HL-60 (cell line): ENCODE results near the gene SAMD10.
A peak's percentile ranks its signal among the peaks of the same experiment; 100 is the strongest.

Experiments
- DNase-seq, 2 experiments: peaks; one replicate each; pipeline ENCODE4 v3.0.0-alpha.2; 2010 to 2020; ENCODE audit warnings: low read depth in 1 of 2, low spot score in 1 of 2
- H3K27ac ChIP-seq: fragments of 250-450 bp; sonication (Bioruptor Pico); replicated peaks from 2 replicates; pipeline ENCODE4 v1.5.1; 2020; ENCODE audit warnings: mild to moderate bottlenecking, moderate library complexity
- H3K27me3 ChIP-seq: fragments of 250-450 bp; sonication (Bioruptor Pico); 2 replicates; pipeline ENCODE4 v1.5.1; 2021; ENCODE audit warnings: mild to moderate bottlenecking, moderate library complexity; ENCODE audit not compliant: insufficient read depth, poor library complexity, severe bottlenecking
- H3K4me3 ChIP-seq: replicated peaks from 2 replicates; pipeline ENCODE4 v1.5.1; 2011; ENCODE audit warnings: mild to moderate bottlenecking, control low read depth, low read length; ENCODE audit not compliant: insufficient read depth
- CTCF ChIP-seq: IDR thresholded peaks from one replicate; pipeline ENCODE4 v1.5.1; 2011; ENCODE audit warnings: low read length, control low read depth, inconsistent platforms; ENCODE audit not compliant: insufficient read depth
- GABPA ChIP-seq: IDR thresholded peaks from 2 replicates; pipeline ENCODE4 v1.6.1; 2012; ENCODE audit warnings: low read depth
- POLR2AphosphoS5 ChIP-seq: IDR thresholded peaks from 2 replicates; pipeline ENCODE4 v1.6.1; 2012; ENCODE audit warnings: low read depth
- SPI1 ChIP-seq: IDR thresholded peaks from 2 replicates; pipeline ENCODE4 v1.6.1; 2012; ENCODE audit warnings: low read depth, mild to moderate bottlenecking, borderline replicate concordance
- TF ChIP-seq, protein P1 (sequence below): IDR thresholded peaks from 2 replicates; pipeline ENCODE4 v1.6.1; 2012; ENCODE audit warnings: low read depth; ENCODE audit not compliant: insufficient replicate concordance

Gene SAMD10

DNA sequence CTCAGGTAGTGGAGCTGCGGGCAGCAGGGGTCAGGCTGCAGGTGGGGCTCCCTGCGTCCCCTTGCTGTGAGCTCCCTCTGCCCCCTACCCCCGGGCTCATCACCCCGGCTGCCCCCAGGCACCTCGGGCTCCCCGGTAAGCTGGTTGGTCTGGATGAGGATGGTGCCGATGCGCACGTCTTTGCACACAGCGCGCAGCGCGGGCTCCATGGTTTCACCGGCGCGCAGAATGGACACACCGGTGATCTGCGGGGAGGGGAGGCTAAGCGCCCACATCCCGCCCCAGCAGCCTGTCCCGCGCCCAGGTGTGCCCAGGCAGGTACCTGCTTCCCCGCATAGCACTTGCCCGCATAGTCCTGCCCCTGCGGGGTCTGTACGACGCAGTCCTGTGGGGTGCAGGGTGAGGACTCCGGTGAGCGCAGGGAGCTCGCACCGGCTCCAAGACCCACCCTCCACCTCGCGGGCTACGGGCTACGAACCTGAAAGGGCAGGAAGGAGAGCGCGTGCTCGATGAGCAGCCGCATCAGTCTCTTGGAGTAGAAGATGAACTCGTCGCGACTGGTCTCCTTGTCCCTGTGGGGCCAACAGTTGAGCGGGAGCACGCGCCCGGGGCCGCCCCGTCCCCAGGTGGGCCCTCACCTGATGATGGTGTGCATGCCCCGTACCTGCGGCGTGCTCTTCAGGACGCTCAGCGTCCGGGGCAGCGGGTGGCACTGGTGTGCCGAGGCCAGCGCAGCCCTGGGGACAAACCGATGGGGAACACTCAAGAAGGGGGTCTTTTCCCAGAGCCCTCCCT is 38.8 kb downstream of the SAMD10 start:
- DNase-seq: no peak
- Histone ChIP-seq H3K4me3 (no peak overlapping the region), H3K27ac (peak overlapping the region; percentile 58), H3K27me3 (no peaks in the 10 kb centered on the region)
- 0 out of 2 replicates have a peak, but pooled peaks have one; percentile 3 for TF ChIP-seq POLR2AphosphoS5
- TF ChIP-seq, protein P1, sequence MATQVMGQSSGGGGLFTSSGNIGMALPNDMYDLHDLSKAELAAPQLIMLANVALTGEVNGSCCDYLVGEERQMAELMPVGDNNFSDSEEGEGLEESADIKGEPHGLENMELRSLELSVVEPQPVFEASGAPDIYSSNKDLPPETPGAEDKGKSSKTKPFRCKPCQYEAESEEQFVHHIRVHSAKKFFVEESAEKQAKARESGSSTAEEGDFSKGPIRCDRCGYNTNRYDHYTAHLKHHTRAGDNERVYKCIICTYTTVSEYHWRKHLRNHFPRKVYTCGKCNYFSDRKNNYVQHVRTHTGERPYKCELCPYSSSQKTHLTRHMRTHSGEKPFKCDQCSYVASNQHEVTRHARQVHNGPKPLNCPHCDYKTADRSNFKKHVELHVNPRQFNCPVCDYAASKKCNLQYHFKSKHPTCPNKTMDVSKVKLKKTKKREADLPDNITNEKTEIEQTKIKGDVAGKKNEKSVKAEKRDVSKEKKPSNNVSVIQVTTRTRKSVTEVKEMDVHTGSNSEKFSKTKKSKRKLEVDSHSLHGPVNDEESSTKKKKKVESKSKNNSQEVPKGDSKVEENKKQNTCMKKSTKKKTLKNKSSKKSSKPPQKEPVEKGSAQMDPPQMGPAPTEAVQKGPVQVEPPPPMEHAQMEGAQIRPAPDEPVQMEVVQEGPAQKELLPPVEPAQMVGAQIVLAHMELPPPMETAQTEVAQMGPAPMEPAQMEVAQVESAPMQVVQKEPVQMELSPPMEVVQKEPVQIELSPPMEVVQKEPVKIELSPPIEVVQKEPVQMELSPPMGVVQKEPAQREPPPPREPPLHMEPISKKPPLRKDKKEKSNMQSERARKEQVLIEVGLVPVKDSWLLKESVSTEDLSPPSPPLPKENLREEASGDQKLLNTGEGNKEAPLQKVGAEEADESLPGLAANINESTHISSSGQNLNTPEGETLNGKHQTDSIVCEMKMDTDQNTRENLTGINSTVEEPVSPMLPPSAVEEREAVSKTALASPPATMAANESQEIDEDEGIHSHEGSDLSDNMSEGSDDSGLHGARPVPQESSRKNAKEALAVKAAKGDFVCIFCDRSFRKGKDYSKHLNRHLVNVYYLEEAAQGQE: no peak

- no peak overlapping the region for H3K27ac ChIP-seq
- no peaks in the 10 kb centered on the region for H3K27me3 ChIP-seq
- no peak overlapping the region for H3K4me3 ChIP-seq
- TF ChIP-seq GABPA: no peak
- TF ChIP-seq, protein P1: no peak
- TF ChIP-seq SPI1: no peak
- TF ChIP-seq CTCF: no peak
- TF ChIP-seq POLR2AphosphoS5: peak; percentile 34; the same call in 1 of the 2 replicates
- no peak for DNase-seq
Measured at GRCh38 chr20:63940071-63940471, 39.4 kb downstream of the SAMD10 start.

- H3K27me3 ChIP-seq: no peaks in the 10 kb centered on the region
- no peak overlapping the region for H3K4me3 ChIP-seq
- no peak; the same call in 1 of the 2 replicates for TF ChIP-seq POLR2AphosphoS5
- TF ChIP-seq CTCF: no peak
- TF ChIP-seq GABPA: no peak
- no peak for TF ChIP-seq SPI1
- TF ChIP-seq, protein P1: no peak
- DNase-seq: no peak
- no peak overlapping the region for H3K27ac ChIP-seq
Measured at GRCh38 chr20:63939061-63939935, 40.1 kb downstream of the SAMD10 start.
